Fibroblast of lung (primary cell): ENCODE data around the gene SCN4A.

Source experiments
- EZH2 ChIP-seq: IDR thresholded peaks from 2 replicates; pipeline ENCODE4 v1.5.1; 2012; ENCODE audit warnings: low read length, control low read depth, mild to moderate bottlenecking; ENCODE audit errors: missing control alignments
- TF ChIP-seq, protein P1 (sequence below), 2 donors: IDR thresholded peaks in 1 of 2; conservative IDR thresholded peaks in 1 of 2; 1 replicate in 1 of 2; 2 replicates in 1 of 2; pipeline ENCODE4 v1.5.1; 2011 to 2012; ENCODE audit warnings: low read length in 2 of 2, control low read depth in 1 of 2, inconsistent platforms in 1 of 2, low read depth in 1 of 2, mild to moderate bottlenecking in 1 of 2

DNA sequence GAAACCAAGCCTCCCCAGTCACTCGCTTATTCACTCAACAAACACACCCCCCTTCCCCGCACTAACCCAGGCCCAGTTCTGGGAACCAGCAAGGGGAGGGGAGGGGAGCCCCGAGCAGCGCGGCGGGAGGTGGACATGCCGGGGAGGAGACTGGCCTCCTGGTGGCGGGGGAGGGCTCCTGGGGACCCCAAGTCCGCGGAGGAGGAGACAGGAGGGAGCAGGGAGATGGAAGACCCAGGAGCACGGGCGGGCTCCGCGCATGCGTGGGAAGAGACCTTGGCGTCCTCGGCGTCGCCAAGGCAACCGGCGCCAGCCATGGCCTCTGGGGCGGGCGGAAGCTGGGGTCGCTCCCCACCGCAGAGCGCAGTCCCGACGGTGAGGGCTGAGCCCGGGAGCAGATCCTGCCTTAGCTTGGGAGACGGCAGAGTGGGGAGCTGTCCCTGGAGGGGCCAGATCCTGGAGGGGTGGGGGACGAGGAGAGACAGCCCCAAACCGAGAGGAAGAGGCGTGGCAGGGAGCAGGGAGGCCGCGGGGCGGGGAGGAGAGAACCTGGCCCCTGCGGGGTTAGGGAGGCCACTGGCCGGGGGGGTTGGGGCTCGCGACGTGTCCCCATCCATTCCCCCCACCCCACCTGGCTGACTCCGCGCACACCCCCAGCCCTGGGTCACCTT lies 25.5 kb upstream of the SCN4A start, which contains the start of gene PRR29:
- TF ChIP-seq, protein P1, sequence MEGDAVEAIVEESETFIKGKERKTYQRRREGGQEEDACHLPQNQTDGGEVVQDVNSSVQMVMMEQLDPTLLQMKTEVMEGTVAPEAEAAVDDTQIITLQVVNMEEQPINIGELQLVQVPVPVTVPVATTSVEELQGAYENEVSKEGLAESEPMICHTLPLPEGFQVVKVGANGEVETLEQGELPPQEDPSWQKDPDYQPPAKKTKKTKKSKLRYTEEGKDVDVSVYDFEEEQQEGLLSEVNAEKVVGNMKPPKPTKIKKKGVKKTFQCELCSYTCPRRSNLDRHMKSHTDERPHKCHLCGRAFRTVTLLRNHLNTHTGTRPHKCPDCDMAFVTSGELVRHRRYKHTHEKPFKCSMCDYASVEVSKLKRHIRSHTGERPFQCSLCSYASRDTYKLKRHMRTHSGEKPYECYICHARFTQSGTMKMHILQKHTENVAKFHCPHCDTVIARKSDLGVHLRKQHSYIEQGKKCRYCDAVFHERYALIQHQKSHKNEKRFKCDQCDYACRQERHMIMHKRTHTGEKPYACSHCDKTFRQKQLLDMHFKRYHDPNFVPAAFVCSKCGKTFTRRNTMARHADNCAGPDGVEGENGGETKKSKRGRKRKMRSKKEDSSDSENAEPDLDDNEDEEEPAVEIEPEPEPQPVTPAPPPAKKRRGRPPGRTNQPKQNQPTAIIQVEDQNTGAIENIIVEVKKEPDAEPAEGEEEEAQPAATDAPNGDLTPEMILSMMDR (conservative IDR thresholded peaks at IDR 0.05 in 1 of 2, IDR thresholded peaks at IDR 0.05 in 1 of 2; ENCODE audit: low read depth in 1 of 2, low read length in 2 of 2), result no peak
- TF ChIP-seq EZH2, result no peak
